ENCODE data around the gene CNBD2.
"Not testable (repeated sequence)": the region's sequence is repeated elsewhere in the genome, so short reads cannot be mapped to it uniquely, and the experiment has no call there.

CNBD2 gene

DNA sequence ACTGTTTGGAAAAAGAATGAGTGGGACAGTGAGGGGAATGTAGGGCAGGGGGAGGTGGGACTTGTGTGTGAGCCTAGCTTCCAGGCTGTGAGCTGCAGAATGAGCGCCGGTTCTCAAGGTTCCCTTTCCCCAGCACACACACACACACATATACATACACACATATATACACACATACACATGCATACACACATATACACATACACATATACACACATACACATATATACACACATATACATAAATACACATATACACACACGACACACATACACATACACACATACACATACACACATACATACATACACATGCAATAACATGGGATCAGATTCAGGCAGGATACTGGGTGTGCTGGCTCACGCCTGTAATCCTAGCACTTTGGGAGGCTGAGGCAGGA is 66.5 kb downstream of the CNBD2 start:
- no peak for DNase-seq (ENCODE audit: low read depth)
- TF ChIP-seq, protein P1, sequence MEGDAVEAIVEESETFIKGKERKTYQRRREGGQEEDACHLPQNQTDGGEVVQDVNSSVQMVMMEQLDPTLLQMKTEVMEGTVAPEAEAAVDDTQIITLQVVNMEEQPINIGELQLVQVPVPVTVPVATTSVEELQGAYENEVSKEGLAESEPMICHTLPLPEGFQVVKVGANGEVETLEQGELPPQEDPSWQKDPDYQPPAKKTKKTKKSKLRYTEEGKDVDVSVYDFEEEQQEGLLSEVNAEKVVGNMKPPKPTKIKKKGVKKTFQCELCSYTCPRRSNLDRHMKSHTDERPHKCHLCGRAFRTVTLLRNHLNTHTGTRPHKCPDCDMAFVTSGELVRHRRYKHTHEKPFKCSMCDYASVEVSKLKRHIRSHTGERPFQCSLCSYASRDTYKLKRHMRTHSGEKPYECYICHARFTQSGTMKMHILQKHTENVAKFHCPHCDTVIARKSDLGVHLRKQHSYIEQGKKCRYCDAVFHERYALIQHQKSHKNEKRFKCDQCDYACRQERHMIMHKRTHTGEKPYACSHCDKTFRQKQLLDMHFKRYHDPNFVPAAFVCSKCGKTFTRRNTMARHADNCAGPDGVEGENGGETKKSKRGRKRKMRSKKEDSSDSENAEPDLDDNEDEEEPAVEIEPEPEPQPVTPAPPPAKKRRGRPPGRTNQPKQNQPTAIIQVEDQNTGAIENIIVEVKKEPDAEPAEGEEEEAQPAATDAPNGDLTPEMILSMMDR (conservative IDR thresholded peaks at IDR 0.05; ENCODE audit: control insufficient read depth, insufficient read depth, low read depth, low read length), result no peak
- no peak overlapping the region for H3K4me3 ChIP-seq (ENCODE audit: control insufficient read depth, low read depth, low read length)

DNA sequence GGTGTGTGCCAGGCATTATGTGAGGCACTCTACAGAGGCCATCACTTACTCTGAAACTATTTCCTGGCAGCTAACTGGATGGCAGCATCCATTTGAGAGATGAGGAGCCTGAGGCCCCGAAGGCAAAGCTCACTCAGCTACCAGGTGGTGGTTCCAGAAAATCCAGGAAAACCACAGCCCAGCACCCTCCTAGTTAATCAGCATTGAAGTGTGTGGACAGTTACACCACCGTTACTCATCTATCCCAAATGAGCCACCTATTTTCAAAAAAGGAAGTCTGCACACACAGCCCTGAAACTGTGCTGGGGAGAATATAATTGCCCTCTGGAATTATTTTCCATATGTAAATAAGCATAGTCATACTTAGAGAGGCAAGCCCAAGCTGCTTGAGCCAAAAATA is 67.4 kb downstream of the CNBD2 start:
- no peak overlapping the region for H3K4me3 ChIP-seq (ENCODE audit: control insufficient read depth, low read depth, low read length)
- TF ChIP-seq, protein P1 (conservative IDR thresholded peaks at IDR 0.05; ENCODE audit: control insufficient read depth, insufficient read depth, low read depth, low read length), result no peak
- DNase-seq (ENCODE audit: low read depth), result peak; percentile 17

DNA sequence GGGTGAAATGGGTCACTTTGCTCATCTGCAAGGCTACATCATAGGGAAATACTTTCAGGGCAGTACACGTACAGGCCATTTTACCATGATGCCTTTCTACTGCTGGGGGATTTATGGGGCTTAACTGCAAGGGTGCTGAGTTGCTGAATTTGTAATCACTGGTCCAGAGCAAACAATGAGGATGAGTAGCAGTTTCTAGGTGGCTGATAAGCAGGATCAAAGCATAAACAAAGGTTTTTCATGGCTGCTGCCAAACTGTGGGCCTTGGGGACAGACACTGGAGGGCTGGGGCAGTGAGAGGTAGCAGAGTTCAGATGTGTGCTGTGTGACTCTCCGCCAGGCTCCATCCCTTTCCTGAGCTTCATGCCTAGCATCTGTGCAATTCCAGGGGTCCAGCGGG is 68.3 kb downstream of the CNBD2 start:
- DNase-seq (ENCODE audit: low read depth), result no peak
- TF ChIP-seq, protein P1 (conservative IDR thresholded peaks at IDR 0.05; ENCODE audit: control insufficient read depth, insufficient read depth, low read depth, low read length), result no peak
- H3K4me3 ChIP-seq (ENCODE audit: control insufficient read depth, low read depth, low read length), result no peak overlapping the region

DNA sequence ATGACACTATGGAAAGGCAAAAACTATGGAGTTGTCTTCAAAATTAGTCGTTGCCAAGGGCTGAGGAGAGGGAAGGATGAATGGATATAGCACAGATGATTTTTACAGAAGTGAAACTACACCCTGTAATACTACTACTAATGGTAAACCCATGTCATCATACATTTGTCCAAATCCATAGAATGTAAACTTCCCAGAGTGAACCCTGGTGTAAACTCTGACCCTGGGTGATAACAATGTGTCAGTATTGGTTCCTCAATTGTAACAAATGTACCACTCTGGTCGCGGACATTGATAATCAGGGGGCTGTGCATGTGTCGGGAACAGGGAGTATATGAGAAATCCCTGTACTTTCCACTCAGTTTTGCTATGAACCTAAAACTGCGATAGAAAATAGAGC is 72.2 kb downstream of the CNBD2 start:
- TF ChIP-seq, protein P1 (conservative IDR thresholded peaks at IDR 0.05; ENCODE audit: control insufficient read depth, insufficient read depth, low read depth, low read length), result no peak
- H3K4me3 ChIP-seq (ENCODE audit: control insufficient read depth, low read depth, low read length), result no peak overlapping the region
- DNase-seq (ENCODE audit: low read depth), result no peak

DNA sequence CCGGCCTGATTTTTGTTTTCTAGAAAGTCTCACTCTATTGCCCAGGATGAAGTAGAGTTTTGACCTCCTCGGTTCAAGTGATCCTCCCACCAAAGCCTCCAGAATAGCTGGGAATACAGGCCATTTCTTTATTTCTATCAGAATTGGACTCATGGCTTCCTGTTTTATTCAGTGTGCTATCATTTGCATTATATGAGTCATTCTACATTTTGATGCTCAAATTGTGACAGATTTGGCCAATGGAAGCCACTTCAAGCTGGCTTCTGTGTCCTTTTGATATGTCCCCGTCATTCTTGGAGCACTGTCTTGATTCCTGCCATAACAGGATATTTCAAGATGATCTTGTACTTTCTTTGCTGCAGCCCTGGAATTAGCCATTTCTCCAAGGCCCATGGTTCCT is 75.1 kb downstream of the CNBD2 start:
- TF ChIP-seq, protein P1 (conservative IDR thresholded peaks at IDR 0.05; ENCODE audit: control insufficient read depth, insufficient read depth, low read depth, low read length), result no peak
- H3K4me3 ChIP-seq (ENCODE audit: control insufficient read depth, low read depth, low read length), result no peak overlapping the region
- DNase-seq (ENCODE audit: low read depth), result no peak

DNA sequence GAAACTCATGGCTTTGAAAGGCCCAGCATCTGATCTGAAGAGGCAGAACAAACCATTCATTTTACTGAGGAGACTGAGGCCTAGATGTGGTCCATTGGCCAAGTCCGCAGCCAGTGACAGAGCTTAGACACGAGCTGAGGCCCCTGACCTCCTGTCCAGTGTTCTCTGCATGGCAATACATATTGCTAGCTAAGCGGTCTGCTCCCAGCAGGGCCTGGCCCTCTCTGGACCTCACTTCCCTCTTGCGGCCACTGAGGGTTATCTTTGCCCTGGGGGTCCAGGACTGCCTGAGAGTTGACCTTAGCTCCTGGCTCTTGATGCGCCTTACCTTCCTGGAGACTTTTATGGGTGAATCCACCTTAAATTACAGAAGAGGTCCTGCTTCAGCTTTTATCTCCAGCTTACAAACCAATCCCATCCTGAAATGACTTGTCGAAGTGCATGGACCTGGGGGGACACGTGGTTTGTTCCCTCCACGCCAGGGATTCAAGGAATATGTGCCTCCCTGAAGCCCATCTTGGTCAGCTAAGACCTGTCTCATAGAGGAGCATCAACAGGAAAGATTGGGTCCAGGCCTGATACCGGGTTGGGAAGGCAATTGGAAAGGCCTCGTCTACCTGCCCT is 75.6 kb downstream of the CNBD2 start:
- no peak overlapping the region for H3K4me3 ChIP-seq (ENCODE audit: control insufficient read depth, low read depth, low read length)
- TF ChIP-seq, protein P1 (conservative IDR thresholded peaks at IDR 0.05; ENCODE audit: control insufficient read depth, insufficient read depth, low read depth, low read length), result no peak
- no peak for DNase-seq (ENCODE audit: low read depth)

DNA sequence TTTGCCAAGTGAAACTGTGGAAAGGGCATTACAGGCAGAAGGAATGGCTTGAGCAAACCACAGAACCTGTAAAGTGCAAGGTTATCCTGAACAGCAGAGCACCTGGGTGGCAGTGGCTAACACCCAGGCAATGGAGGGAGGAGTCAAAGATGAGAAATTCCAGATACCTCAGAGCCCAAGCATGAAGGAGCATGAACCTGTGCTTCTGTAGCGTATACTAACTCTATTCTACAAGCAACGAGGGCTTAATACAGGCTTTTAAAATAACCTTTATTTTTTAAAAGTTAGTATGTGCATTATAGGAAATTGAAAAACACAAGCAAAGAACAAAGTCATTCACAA is 77.0 kb downstream of the CNBD2 start:
- no peak for DNase-seq (ENCODE audit: low read depth)
- TF ChIP-seq, protein P1 (conservative IDR thresholded peaks at IDR 0.05; ENCODE audit: control insufficient read depth, insufficient read depth, low read depth, low read length), result no peak
- no peak overlapping the region for H3K4me3 ChIP-seq (ENCODE audit: control insufficient read depth, low read depth, low read length)

DNA sequence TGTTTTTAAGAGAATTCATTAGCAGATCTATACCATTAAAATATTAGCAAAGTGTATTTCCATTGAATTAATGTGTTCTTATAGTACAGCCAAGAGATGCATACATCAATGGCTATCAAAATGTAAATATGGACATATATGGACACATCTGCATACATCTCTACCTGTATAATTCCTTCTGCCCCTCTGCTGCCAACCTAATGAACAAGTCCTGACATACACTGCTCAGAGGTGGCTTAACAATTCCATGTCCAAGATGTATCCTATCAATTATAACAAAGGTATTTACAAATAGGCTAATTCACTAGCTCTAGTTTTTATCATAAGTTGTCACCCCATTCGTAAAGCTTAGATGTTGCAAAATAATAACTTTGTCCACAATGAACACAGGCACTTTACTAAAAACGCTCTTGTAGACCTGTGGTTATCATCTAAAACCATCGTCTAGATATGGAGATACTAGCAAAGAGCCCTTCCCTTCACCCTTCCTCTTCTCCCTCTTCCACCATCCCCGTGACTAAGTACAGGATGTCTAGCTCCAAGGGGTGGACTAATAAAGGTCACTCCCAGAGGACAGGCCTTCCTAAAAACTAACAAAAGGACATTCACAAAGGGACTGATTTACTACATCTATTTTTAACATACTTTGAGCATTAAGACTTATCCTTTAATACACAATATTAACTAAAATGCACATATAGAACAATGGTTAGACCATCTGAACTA is 77.8 kb downstream of the CNBD2 start:
- H3K4me3 ChIP-seq (ENCODE audit: control insufficient read depth, low read depth, low read length); DNase-seq (ENCODE audit: low read depth): not testable (repeated sequence)

DNA sequence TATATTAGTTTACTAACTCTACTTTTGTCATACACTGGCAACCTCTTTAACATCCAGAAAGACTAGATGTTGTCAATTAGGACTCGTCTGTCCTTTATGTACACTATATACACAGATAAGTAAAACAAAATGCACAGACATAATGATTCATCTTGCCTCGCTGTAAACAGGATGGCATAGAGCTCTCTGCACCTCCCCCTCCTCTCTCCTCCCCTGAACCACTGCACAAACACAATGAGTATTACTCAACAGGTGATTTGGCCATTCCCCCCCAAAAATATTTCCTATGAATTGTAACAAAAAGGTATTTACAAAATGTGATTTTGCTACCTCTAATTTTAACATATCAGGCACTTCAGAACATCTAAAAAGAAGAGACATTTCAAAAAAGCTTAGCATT is 81.0 kb downstream of the CNBD2 start:
- H3K4me3 ChIP-seq (ENCODE audit: control insufficient read depth, low read depth, low read length), result peak overlapping the region; percentile 43
- DNase-seq (ENCODE audit: low read depth), result peak; percentile 15

All from fibroblast of mammary gland (primary cell).